Ishikawa (cell line): ENCODE measurements around the gene TMEM178B.

ENCODE experiments used
- CEBPB ChIP-seq: IDR thresholded peaks from 2 replicates; pipeline ENCODE4 v1.6.1; 2012
- RAD21 ChIP-seq: IDR thresholded peaks from 2 replicates; pipeline ENCODE4 v1.6.1; 2012; ENCODE audit warnings: low read depth
- TAF1 ChIP-seq: IDR thresholded peaks from 2 replicates; pipeline ENCODE4 v1.6.1; 2012; ENCODE audit warnings: low read depth, mild to moderate bottlenecking
- YY1 ChIP-seq: IDR thresholded peaks from 2 replicates; pipeline ENCODE4 v1.6.1; 2012; ENCODE audit warnings: low read depth

DNA sequence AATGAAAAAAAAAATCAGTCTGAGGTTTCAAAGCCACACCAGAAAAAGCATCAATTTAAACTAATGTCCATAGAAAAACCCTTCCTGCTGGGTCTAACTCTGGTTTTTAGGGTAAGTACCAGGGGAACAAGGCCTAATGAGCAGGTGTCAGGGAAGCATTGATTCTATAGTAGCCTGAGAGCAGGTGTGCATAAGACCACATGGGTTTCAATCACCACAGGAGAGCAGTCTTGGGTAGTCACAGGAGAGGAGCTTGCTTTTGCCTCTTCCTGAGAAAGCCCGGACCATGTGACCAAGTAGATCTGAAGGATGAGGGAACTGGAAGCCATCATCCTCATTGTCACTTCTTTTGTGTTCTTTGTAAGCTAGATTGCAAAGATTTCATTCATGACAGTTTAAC, 411.0 kb downstream of the TMEM178B start:
- no peak for TF ChIP-seq CEBPB
- no peak for TF ChIP-seq TAF1
- TF ChIP-seq YY1: no peak
- TF ChIP-seq RAD21: no peak
